Esophagus mucosa (tissue), 1 donor: ENCODE results near the gene ADARB2. TPM values are rescaled to one million over a fixed set of nuclear protein-coding genes. Genes with fewer than 3 reads are reported as not detected.
"Not testable (repeated sequence)": the region's sequence is repeated elsewhere in the genome, so short reads cannot be mapped to it uniquely, and the experiment has no call there.

Experiments
- ATAC-seq: fragments of 200-7000 bp; cut with Tn5 transposase; one replicate; pipeline ENCODE4 v1.9.1; 2020
- total RNA-seq: library from RNA; stranded (reverse); gene quantifications from one replicate; pipeline ENCODE4 v1.2.4, GENCODE V29; 2023
- donor health status: DM: yes; HTN: yes; CAD: no.

Gene ADARB2
- total RNA-seq, 1 donor from 2014 or later: 0.20 TPM

DNA sequence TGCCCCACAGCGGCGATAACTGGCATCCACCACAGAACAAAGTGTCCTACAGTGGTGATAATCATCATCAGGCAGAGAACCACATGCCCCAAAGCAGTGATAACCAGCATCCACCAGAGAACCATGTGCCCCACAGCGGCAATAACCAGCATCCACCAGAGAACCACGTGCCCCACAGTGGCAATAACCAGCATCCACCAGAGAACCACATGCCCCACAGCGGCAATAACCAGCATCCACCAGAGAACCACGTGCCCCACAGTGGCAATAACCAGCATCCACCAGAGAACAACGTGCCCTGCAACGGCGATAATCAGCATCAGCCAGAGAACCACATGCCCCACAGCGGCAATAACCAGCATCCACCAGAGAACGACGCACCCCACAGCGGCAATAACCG, 396.3 kb downstream of the ADARB2 start:
- ATAC-seq: not testable (repeated sequence)

DNA sequence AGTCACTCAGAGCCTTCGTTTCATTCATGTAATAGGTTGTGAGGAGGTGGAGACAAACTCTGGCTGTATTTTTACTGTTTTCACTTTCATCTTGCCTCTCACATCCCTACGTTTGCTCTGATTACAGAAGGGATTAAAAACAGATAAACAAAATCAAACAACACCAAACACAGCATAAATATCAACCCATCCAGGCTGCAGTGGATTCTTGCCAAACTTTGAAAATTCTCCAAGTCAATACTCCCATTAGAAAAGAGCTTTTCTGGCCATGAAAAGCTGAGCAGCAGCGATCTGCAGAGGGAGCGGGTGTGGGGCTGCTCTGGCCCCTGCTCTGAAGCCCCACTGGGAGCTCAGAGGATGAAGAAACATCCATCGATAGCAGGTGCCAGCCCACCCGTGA, 397.9 kb downstream of the ADARB2 start:
- ATAC-seq: no peak

DNA sequence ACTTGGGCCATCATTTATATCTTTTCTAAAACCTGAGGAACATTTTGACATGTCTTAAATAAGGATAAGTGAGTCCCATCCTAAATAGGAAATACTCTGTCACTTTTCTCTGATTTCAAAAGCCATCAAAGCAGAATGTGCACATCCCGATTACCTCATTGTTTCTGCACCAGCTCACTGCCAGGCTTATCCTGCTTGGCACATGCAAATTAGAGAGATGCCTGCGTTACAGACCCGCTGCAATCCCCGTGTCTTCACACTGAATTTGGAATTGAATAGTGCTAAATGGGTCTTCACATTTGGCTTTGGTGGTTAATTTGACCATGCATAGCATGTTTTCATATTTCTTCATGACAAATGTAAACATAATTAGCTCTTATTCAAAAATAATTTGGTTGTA, 401.7 kb downstream of the ADARB2 start:
- no peak for ATAC-seq

DNA sequence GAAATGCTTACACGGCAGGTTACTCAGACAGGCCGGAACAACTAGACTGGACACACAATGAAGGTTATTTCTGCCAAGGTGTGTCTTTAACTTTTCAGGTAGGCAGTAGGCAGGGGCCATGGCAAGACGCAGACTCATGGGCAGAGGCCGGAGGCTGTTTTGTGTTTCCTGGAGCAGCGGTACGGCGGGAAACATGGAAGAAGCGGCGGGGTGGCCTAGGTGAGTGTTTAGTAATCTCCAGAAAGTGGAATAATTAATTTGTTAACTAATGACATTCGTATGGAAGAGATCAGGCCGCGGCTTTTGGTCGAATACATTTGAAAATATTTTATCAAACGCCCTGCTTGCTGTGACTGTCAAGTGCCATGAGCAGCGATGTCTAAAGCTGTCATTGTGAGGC, 403.3 kb downstream of the ADARB2 start:
- no peak for ATAC-seq

DNA sequence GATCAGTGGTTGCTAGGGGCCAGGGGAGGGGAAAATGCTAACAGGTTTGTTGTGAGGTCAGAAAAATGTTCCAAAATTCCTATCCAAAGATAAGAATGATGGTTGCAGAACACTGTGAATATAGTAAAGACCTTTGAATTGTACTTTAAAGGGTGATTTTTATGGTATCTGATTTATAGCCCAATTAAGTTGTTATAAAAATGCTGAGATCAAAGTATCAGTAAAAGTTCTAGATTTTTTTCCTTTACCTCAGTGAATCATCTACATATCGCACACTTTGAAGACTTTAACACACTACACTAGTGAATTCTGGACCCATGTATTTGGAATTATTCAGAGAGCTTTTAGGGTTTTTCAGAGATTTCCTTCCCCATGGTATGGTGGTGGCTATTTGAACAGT, 405.8 kb downstream of the ADARB2 start:
- ATAC-seq: no peak

DNA sequence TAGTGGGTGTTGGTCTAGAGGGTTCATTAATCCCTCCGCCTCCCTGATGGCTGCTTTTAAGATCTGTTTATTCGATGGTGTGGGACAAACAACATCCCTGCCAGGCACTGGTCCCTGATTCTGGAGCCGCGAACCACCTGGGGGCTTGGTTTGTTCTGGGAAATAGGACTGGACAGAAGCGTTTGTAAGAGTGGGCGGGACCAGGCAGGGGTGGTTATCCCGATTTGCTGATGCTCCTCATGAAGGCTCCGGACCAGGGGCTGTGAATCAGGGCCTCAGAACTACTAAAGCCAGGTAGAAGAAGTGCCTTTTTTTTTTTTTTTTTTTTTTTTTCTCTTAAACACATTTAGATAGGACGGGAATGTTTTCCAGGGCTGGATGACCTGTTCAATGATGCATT, 407.7 kb downstream of the ADARB2 start:
- no peak for ATAC-seq

DNA sequence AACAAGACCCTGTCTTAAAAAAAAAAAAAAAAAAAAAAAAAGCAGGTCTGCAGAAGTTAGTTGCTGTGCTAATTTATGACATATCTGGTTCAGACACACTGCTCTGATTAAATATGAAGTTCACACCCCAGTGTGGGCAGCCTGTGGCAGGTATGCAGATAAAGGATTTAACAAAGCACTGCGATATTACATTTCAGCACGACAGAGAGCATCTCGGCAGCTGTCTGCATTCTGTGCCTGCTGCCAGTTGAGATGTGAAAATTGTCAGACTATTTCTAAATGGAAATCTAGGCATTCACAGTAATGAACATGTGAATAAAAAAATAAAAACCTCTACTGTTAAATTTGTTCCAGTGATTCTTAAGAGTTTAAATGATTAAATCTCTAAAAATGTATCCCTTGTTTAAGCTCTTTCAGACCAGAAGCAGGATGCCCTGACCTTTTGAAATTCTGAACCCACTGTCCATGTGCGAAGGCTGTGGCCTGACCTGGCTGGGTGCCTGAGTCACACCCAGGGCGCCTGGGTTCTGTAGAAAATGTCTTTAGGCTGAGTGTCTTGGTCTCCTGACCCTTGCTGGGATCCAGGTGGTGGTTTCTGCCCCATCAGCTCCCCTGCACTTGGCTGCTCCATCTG, 408.2 kb downstream of the ADARB2 start:
- no peak for ATAC-seq

DNA sequence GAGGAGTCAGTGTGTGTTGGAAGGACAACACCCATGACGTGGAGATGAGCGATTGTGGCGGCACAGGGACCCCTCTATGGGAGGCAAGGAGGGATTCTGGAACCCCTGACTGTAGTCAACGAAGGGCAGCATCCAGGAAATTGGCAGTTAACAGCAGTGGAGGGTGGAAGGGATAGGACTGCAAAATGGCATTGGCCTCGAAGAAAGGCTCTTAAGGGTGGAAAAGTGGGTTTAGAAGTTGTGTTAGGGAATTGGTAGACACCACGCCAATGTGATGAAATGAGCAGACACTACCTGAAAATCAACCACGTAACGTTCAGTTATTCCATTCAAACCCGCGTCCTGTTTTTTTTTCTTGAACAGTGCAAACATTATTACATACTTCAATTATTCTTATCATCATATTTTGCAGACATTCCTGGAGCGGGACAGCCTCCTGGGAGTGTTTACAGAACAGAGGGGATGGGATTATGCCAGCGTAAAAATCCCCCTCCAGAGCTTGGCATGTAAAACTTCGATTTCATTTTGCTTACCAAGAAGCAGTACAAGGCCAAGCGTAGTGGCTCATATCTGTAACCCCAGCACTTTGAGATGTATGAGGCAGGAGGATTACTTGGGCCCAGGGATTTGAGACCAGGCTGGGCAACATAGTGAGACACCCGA, 409.0 kb downstream of the ADARB2 start:
- ATAC-seq: no peak

DNA sequence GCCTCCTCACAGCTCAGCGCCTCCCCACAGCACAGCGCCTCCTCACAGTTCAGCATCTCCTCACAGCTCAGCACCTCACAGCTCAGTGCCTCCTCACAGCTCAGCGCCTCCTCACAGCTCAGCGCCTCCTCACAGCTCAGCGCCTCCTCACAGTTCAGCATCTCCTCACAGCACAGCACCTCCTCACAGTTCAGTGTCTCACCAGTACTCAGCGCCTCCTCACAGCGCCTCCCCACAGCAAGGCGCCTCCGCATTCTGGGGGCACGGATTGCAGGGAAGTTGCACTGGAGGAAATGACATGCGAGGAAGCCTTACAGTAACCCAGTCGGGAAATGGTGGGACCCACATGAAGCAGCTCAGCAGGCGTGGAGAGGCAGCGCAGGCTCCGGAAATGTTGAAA, 409.6 kb downstream of the ADARB2 start:
- ATAC-seq: no peak

DNA sequence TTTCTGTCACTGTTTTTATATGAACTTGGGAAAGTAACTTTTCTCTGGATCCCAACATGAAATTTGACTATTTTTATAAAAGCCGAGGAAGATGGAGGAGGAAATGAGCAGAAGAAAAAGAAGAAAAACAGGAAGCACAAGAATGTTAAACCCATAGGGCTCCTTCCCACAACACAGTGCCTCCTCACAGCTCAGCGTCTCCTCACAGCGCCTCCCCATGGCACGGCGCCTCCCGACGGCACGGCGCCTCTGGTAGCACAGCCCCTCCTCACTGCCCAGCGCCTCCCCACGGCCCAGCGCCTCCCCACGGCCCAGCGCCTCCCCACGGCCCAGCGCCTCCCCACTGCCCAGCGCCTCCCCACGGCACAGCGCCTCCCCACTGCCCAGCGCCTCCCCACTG, 410.8 kb downstream of the ADARB2 start:
- not testable (repeated sequence) for ATAC-seq

DNA sequence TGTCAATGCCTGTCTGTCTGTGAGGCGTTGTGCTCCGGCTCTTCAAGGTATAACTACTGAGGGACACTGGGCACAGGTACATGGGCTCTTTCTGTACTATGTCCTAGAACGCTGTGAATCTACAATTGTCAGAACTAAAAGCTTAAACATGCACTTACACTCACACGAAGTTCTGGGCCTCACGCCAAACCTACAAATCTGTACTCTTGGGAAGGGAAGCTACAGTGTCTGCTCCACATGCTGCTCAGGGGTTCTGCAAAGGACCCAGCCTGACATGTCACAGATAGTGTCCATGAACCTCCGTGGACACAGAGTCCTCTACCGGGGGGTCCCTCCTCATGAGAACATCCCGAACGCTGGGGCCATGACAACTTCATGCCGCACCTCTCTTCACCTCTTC, 412.4 kb downstream of the ADARB2 start:
- no peak for ATAC-seq

DNA sequence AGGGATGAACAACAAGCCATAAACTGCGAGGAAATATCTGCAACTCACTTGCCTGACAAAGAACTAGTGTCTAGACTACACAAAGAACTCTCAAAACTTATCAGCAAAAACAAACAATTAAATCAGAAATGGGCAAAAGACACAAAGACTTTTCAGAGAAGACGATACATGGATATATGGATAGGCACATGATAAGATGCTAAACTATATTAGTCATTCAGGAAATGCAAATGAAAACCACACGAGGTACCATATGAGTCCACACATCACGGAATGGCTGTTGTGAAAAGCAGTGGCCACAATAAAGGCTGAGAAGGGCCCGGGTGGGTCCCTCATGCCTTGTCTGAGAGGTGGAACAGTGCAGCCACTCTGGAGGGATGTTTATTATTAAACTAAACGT, 413.4 kb downstream of the ADARB2 start:
- ATAC-seq: no peak

DNA sequence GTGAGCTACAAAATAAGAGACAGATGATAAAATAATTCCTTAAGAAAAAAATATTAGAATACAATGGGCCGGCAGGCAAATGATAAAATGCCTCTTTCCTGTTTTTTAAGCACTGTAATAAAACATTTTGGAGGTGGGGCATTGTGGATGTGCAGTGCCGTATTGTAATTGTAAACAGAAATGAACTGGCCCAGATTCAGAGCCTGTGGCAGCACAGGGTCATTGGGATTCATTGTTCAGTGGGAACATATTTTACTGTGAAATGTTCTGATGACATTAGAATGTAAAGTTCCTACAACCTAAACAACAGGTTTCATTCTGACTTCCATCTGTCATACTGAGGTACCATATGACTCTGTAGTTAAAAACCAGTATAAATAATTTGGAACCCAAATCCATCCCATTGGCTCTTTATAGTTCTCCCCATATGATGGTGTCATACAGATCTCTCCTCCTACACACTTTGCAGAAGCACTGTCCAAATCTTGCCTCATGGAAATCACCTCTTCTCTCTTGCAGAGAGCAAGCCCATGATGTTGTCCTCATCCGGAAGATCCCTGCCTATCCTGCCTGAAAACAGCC, 416.5 kb downstream of the ADARB2 start:
- no peak for ATAC-seq

DNA sequence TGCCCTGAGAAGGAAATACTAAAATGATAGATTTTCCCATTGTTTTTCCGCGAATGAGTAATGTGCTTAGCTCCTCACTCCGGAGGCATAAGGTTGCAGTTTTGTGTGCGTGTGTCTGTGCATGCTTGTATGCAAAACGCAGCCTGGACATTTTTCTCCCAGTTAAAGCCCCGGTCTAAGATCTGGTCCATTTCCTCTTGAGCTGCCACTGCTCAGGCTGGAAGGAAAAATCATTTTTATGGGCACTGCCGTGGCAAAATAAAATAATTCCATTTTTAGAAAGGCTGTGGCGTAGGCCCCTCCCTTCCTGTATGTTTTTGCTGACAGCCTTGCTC, 420.5 kb downstream of the ADARB2 start:
- ATAC-seq: no peak

DNA sequence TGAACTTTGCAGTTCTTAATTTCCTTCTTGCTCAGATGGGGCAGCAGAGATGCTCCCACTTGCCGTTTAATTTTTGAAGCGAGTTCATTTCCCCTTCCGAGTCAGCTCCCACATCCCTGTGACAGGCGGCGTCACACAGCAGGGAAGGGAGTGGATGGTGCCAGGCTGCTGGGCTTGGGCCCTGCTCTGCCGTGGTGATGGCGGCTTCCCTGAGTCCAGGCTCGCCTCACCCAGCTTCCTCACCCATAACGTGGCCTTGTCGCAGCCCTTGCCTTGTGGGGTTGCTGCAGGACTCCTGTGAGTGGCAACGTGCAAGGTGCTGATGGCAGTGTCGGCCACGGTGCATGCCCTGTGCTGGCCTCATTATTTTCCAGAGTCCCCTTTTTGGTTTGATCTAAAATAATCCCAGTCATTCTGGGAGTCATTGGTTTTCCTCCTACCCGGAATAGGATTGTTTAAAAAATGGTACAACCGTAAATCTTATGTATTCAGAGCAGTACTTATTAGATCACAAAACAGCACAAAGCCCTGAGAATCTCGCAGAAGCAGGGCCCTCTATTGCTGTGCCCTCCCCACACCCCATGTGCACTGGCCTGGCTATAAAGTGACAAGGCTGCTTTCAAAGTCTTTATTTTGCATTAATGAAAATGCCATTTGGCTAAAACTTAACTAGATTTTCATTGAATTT, 421.1 kb downstream of the ADARB2 start:
- ATAC-seq: no peak

DNA sequence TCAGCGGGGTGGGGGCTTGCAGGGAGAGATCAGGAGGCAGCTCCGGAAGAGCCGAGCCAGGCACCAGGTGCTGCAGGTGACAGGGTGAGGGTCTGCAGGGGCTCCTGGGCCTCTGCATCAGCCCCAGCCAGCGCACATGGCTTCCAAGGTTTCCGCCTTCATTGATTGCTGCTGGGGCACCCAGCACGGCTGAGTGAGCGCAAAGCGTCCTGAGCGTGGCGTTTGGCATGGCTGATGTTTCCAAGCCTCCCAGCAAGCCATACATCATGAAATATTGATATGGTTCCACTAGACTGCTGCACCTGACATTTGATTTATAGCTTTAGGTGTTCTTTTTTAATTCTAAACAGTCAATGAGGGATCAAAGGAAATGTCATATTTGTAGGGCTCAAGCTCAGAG, 422.1 kb downstream of the ADARB2 start:
- no peak for ATAC-seq

DNA sequence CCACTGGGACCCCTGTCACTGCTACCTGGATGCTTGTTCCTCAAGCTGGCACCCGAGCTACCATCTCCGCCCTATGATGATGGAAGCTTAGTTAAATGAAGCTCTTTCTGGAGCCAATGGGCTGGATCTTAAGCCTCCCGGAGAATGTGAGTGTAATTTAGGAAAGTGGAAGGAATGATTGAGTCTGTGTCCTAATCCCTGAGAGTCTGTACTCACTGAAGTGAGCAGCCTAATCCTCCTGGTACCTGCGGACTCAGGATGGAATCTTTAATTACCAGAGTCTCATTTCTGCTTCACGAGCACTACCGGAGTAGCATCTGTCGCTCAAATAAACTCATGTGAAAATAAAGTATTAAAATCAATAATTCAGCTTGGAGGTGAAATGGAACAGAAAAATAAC, 425.6 kb downstream of the ADARB2 start:
- ATAC-seq: no peak

DNA sequence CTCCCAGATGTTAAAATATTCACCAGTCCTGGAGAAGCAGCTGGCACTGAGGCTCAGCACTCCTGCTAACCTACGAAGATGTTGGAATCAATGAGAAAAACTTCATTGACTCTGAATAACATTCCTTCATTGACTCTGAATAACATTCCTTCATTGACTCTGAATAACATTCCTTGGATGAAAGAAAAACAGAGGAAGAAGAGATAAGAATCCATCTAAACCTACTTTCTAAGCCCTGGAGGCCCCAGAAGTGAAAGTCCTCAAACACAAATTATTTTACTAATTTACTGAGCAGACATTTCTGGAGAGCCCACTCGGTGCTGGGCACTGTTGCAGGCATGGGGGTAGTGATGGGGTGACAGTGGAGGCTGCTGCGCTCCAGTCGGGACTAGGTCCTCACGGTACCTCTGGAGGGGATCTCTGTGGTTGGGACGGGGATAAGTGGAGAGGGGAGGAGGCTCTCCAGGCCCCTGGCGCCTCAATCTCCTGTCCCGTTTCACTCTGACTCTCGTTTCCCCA, 427.0 kb downstream of the ADARB2 start:
- no peak for ATAC-seq

DNA sequence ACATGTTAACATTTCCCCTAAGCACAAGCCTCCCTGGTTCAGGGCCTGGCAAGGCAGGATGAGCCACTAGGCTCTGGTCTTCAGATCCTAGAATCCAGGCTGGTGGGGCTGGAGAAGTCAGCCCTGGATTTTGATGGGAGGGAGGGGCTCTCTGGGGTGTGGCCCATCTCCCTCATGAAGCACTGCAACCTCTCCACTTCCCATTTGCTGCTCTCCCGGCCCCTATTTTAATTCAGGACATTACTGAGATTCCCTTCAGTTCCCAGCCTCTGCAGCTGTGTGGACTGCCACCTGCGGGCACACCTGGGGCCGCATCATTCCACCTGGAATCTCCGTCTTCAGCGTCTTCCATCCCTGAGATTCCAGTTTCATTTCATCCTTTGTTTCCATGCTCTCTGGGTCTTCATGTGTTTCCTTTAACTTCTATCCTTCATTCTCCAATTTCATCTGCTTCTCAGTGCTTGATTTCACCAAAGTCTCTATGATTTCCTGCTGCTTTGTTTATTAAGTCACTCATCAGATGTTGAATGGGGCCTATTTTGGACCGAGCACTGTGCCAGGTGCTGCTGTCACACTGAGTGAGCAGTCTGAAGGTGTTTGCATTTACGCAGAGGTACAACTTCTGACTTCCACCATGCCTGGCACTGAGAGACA, 427.6 kb downstream of the ADARB2 start:
- no peak for ATAC-seq

DNA sequence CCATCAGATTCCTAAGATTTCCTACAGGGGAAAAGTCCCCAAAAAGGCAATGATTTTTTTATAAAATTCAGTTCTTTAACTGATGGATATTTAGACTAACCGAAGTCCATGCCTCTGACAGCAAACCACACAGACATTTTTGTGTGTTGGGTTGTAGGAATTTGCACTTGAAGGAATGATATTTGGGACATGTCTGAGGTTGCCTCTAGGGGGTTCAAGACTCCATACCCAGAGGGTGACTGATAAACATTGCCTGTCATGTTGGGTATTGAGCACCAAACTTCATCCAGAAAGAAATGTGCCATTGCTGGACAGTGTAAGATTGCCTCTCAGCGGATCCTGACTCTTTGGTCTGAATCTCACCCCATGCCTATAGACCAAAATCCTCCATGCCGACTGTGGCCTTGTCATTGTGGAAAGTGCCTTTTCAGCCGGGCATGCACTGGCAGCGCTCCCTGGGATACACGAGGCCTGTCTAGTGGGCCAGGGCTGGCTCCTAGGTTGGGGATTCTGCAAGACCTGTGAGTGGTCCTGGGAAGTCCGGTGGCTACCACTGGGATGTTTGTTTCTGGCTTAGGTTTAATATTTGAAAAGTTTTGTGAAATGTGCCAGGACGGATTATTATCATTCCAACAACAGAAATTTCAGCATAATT, 428.2 kb downstream of the ADARB2 start:
- ATAC-seq: no peak

DNA sequence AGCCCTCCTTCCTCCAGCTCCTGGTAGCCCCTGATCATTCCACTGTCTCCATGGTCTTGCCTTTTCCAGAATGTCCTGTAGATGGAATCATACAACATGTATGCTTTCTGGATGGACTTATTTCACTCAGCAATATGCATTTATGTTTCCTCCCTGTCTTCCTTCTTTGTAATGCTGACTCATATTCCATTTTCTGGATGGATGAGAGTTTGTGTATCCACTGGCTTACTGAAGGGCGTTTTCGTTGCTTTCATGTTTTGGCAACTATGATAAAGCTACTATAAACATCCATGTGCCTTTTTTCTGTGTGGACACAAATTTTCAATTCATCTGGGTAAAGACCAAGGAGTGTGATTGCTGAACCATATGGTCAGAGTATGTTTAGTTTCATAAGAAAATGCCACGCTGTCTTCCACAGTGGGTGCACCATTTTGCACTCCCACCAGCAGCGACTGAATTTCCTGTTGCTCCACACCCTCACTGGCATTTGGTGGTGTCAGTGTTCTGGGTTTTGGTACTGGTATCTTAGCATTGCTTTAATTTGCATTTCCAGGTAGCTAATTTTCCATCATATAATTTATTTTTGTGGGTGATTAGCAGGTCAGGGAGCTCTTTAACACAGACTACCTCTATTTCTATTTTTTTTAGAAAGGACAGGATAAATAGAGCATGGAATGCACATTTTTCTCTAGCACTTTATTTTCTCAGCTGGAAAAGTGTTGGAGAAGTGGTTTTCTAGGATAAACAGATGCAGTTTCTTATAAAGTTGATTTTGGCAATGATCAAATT, 429.0 kb downstream of the ADARB2 start:
- ATAC-seq: peak; percentile 69

DNA sequence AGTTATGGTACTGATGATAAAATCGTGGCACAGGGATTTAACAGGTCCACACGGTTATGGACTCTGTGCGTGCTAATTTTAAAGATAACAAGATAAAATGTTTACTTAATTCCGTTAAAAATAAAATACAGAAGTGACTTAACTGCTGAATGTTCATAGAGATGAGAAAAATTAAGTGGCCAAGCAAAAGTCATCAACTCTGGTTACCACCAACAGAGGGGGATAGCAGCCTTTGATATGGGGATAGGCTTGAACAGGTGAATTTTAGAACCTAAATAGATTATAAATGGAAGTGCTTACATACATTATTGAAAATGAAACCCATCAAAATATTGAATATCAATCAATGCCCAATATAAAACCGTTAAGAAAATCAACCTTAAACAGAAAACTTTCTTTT, 436.2 kb downstream of the ADARB2 start:
- no peak for ATAC-seq
